ENCODE measurements around the gene TTPAL. TPM values are rescaled to one million over a fixed set of nuclear protein-coding genes. Genes with fewer than 3 reads are reported as not detected.

TTPAL gene
- total and polyA plus RNA-seq, 4 donors, result 11.6 to 39.7 (median 17.6) TPM

- 85% methylated on average over 3 of the region's 3 CpGs for WGBS
- DNase-seq (ENCODE audit: low spot score), result no peak
- Histone ChIP-seq H3K9me3 (ENCODE audit: control insufficient read depth in 4 of 4, low read length in 3 of 4) (no peaks in the 10 kb centered on the region), H3K27ac (ENCODE audit: low read depth in 1 of 2, low read length in 2 of 2) (no peak overlapping the region), H3K4me1 (ENCODE audit: control insufficient read depth in 4 of 4, insufficient read depth in 4 of 4, low read length in 3 of 4) (peaks cover 0 to 23% (median 20%) of the 10 kb centered on the region in 4 donors), H3K27me3 (ENCODE audit: control insufficient read depth in 4 of 4, insufficient read depth in 4 of 4, low read length in 3 of 4) (no peaks in the 10 kb centered on the region), H3K9ac (ENCODE audit: low read depth in 1 of 2, low read length in 2 of 2) (no peak overlapping the region), H3K36me3 (ENCODE audit: control insufficient read depth in 4 of 4, insufficient read depth in 3 of 4, low read depth in 1 of 4, low read length in 3 of 4) (no peaks in the 10 kb centered on the region), H3K4me3 (ENCODE audit: low read depth in 1 of 3, low read length in 3 of 3) (no peak overlapping the region)
- no peak for TF ChIP-seq CTCF (IDR thresholded peaks at IDR 0.05; ENCODE audit: low read depth, low read length, missing input control)
- TF ChIP-seq ATF3 (IDR thresholded peaks at IDR 0.05), result no peak
- no peak for TF ChIP-seq HNF4A (conservative IDR thresholded peaks at IDR 0.05)
- no peak for TF ChIP-seq FOXA2 (IDR thresholded peaks at IDR 0.05)
- no peak for TF ChIP-seq GABPA (IDR thresholded peaks at IDR 0.05 in 1 of 2, conservative IDR thresholded peaks at IDR 0.05 in 1 of 2)
- TF ChIP-seq YY1 (IDR thresholded peaks at IDR 0.05), result no peak
- TF ChIP-seq RXRA (IDR thresholded peaks at IDR 0.05), result no peak
- no peak for TF ChIP-seq MAX (IDR thresholded peaks at IDR 0.05)
- no peak for TF ChIP-seq ZBTB33 (IDR thresholded peaks at IDR 0.05)
- no peak for TF ChIP-seq SP1 (IDR thresholded peaks at IDR 0.05)
- no peak for TF ChIP-seq EGR1 (IDR thresholded peaks at IDR 0.05; ENCODE audit: low read depth in 2 of 2)
- TF ChIP-seq FOXA1 (IDR thresholded peaks at IDR 0.05), result no peak
- no peak for TF ChIP-seq RAD21 (IDR thresholded peaks at IDR 0.05)
- TF ChIP-seq JUND (IDR thresholded peaks at IDR 0.05), result no peak
- no peak for TF ChIP-seq NR2F2 (IDR thresholded peaks at IDR 0.05)
- TF ChIP-seq TAF1 (conservative IDR thresholded peaks at IDR 0.05), result no peak
- TF ChIP-seq HNF4G (IDR thresholded peaks at IDR 0.05), result no peak
Measured at GRCh38 chr20:44536175-44536574, 60.5 kb downstream of the TTPAL start.

GRCh38 chr20:44537993-44538392 lies 62.3 kb downstream of the TTPAL start:
- Histone ChIP-seq H3K9me3 (ENCODE audit: control insufficient read depth in 4 of 4, low read length in 3 of 4) (no peaks in the 10 kb centered on the region), H3K27me3 (ENCODE audit: control insufficient read depth in 4 of 4, insufficient read depth in 4 of 4, low read length in 3 of 4) (no peaks in the 10 kb centered on the region), H3K4me3 (ENCODE audit: low read depth in 1 of 3, low read length in 3 of 3) (no peak overlapping the region), H3K4me1 (ENCODE audit: control insufficient read depth in 4 of 4, insufficient read depth in 4 of 4, low read length in 3 of 4) (peaks cover 0 to 22% (median 15%) of the 10 kb centered on the region in 4 donors), H3K36me3 (ENCODE audit: control insufficient read depth in 4 of 4, insufficient read depth in 3 of 4, low read depth in 1 of 4, low read length in 3 of 4) (no peaks in the 10 kb centered on the region), H3K9ac (ENCODE audit: low read depth in 1 of 2, low read length in 2 of 2) (no peak overlapping the region), H3K27ac (ENCODE audit: low read depth in 1 of 2, low read length in 2 of 2) (no peak overlapping the region)
- TF ChIP-seq FOXA2 (IDR thresholded peaks at IDR 0.05) (no peak), RAD21 (IDR thresholded peaks at IDR 0.05) (peak in 1 of 2 donors; percentile 12)
- 81% methylated on average over 1 of the region's 1 CpG for WGBS
- DNase-seq (ENCODE audit: low spot score), result no peak
